K562 (cell line): ENCODE data around the gene ANKRD13D. TPM values are rescaled to one million over a fixed set of nuclear protein-coding genes. Genes with fewer than 3 reads are reported as not detected.
A peak's percentile ranks its signal among the peaks of the same experiment; 100 is the strongest.

Experiments
- CBX8 ChIP-seq: fragments of 200-600 bp; sonication (generic); IDR thresholded peaks from 2 replicates; pipeline ENCODE4 v1.6.1; 2012; ENCODE audit warnings: borderline replicate concordance, mixed run types, low read depth, mild to moderate bottlenecking, moderate library complexity, mixed read lengths, low read length, control low read depth, inconsistent platforms; ENCODE audit not compliant: poor library complexity, severe bottlenecking; ENCODE audit errors: extremely low read depth
- HOXB6 ChIP-seq: fragments of 250-450 bp; sonication (Bioruptor Pico); IDR thresholded peaks from 2 replicates; pipeline ENCODE4 v1.5.1; 2022; ENCODE audit warnings: mild to moderate bottlenecking, borderline replicate concordance
- MEF2A ChIP-seq: IDR thresholded peaks from 2 replicates; pipeline ENCODE4 v1.6.1; 2011; ENCODE audit warnings: low read depth, mild to moderate bottlenecking, low read length, moderate library complexity; ENCODE audit not compliant: control insufficient read depth
- NFXL1 ChIP-seq: fragments of 450-650 bp; formaldehyde crosslinking; IDR thresholded peaks from 2 replicates; pipeline ENCODE4 v1.4.0; 2021; ENCODE audit warnings: mild to moderate bottlenecking
- PYGO2 ChIP-seq: fragments of 450-650 bp; IDR thresholded peaks from 2 replicates; pipeline ENCODE4 v1.6.1; 2016; ENCODE audit warnings: mild to moderate bottlenecking, missing genetic modification characterization, moderate library complexity, missing compliant biosample characterization
- SP2 ChIP-seq: IDR thresholded peaks from 2 replicates; pipeline ENCODE4 v1.6.1; 2011; ENCODE audit warnings: mild to moderate bottlenecking, low read depth, low read length, moderate library complexity; ENCODE audit not compliant: poor library complexity, severe bottlenecking; ENCODE audit errors: extremely low read depth
- SRSF3 ChIP-seq: fragments of 200-400 bp; formaldehyde crosslinking; IDR thresholded peaks from 2 replicates; pipeline ENCODE4 v1.6.1; 2016; ENCODE audit warnings: mild to moderate bottlenecking, low read length, moderate library complexity; ENCODE audit not compliant: insufficient read depth
- SUPT5H ChIP-seq: fragments of 450-650 bp; IDR thresholded peaks from 2 replicates; pipeline ENCODE4 v1.6.1; 2016
- TEAD4 ChIP-seq, 2 experiments: sonication (generic) in 1 of 2; formaldehyde crosslinking in 1 of 2; IDR thresholded peaks; 2 replicates each; pipeline versions ENCODE4 v1.6.1 to v1.8.0; 2012 to 2022; ENCODE audit warnings: borderline replicate concordance in 1 of 2, inconsistent platforms in 1 of 2, low read length in 1 of 2, mild to moderate bottlenecking in 1 of 2, missing genetic modification reagents in 1 of 2
- THRA ChIP-seq: fragments of 450-650 bp; IDR thresholded peaks from 2 replicates; pipeline ENCODE4 v1.6.1; 2017; ENCODE audit warnings: mild to moderate bottlenecking, moderate library complexity
- YBX1 ChIP-seq: fragments of 450-650 bp; IDR thresholded peaks from 2 replicates; pipeline ENCODE4 v1.7.1; 2016; ENCODE audit warnings: mild to moderate bottlenecking
- ZNF140 ChIP-seq: fragments of 250-450 bp; sonication (Bioruptor Pico); IDR thresholded peaks from 2 replicates; pipeline ENCODE4 v1.8.0; 2021; ENCODE audit warnings: moderate library complexity, mild to moderate bottlenecking, inconsistent platforms
- ZNF143 ChIP-seq: sonication (generic); formaldehyde crosslinking; IDR thresholded peaks from 2 replicates; pipeline ENCODE4 v1.9.0; 2022; ENCODE audit warnings: mild to moderate bottlenecking, missing genetic modification reagents
- ZNF197 ChIP-seq: fragments of 200-800 bp; sonication (Bioruptor generic); IDR thresholded peaks from 2 replicates; pipeline ENCODE4 v1.6.1; 2016; ENCODE audit warnings: low read depth, missing genetic modification characterization, missing compliant biosample characterization
- ZNF280A ChIP-seq: fragments of 450-650 bp; IDR thresholded peaks from 2 replicates; pipeline ENCODE4 v1.6.1; 2018; ENCODE audit warnings: mild to moderate bottlenecking, low read depth; ENCODE audit not compliant: partially characterized antibody
- ZNF347 ChIP-seq: fragments of 450-650 bp; formaldehyde crosslinking; IDR thresholded peaks from 2 replicates; pipeline ENCODE4 v1.4.0; 2020; ENCODE audit warnings: low read depth, mild to moderate bottlenecking, moderate library complexity
- polyA plus RNA-seq, 8 experiments: library from polyadenylated mRNA; depleted of rRNA in 4 of 8; stranded (reverse) in 5 of 8; unstranded in 3 of 8; fragments of >200 nt; fragmentation: Nextera tagmentation in 2 of 8; fragmentation: Illumina TruSeq in 1 of 8; extraction: Ambion mirVana in 2 of 8; extraction: Trizol in 1 of 8; gene quantifications; 2 replicates each; pipeline versions ENCODE4 v1.2.1 to v1.2.3, GENCODE V29; 2011 to 2014; ENCODE audit warnings: inconsistent platforms in 1 of 8, missing spikeins in 1 of 8
- total RNA-seq, 7 experiments: library from RNA; depleted of rRNA in 6 of 7; stranded (reverse); fragments of >200 nt in 6 of 7; fragmentation: Illumina TruSeq in 2 of 7; extraction: Trizol in 2 of 7; gene quantifications; 2 replicates each; pipeline versions ENCODE4 v1.2.1 to v1.2.3, GENCODE V29; 2011 to 2021; ENCODE audit warnings: low replicate concordance in 1 of 7
- TF ChIP-seq, protein P1 (sequence below): sonication (generic); formaldehyde crosslinking; IDR thresholded peaks from 2 replicates; pipeline ENCODE4 v1.8.1; 2023; ENCODE audit warnings: mild to moderate bottlenecking, missing genetic modification reagents
- TF ChIP-seq, protein P2 (sequence below), 2 experiments: fragments of 250-450 bp in 1 of 2; fragments of 450-650 bp in 1 of 2; sonication (Bioruptor Pico) in 1 of 2; IDR thresholded peaks; 2 replicates each; pipeline versions ENCODE4 v1.6.1 to v1.8.0; 2016 to 2021; ENCODE audit warnings: mild to moderate bottlenecking in 2 of 2, moderate library complexity in 2 of 2, missing compliant biosample characterization in 1 of 2, missing genetic modification characterization in 1 of 2
- TF ChIP-seq, protein P3 (sequence below): fragments of 250-450 bp; sonication (Bioruptor Pico); IDR thresholded peaks from 2 replicates; pipeline ENCODE4 v1.5.0; 2022; ENCODE audit warnings: mild to moderate bottlenecking

Gene ANKRD13D
- total and polyA plus RNA-seq, 9 of the 15 experiments (the other 6 are each of a cell fraction or from before 2014, with no cell fraction given), result 0.94 to 40.9 (median 22.4) TPM

DNA sequence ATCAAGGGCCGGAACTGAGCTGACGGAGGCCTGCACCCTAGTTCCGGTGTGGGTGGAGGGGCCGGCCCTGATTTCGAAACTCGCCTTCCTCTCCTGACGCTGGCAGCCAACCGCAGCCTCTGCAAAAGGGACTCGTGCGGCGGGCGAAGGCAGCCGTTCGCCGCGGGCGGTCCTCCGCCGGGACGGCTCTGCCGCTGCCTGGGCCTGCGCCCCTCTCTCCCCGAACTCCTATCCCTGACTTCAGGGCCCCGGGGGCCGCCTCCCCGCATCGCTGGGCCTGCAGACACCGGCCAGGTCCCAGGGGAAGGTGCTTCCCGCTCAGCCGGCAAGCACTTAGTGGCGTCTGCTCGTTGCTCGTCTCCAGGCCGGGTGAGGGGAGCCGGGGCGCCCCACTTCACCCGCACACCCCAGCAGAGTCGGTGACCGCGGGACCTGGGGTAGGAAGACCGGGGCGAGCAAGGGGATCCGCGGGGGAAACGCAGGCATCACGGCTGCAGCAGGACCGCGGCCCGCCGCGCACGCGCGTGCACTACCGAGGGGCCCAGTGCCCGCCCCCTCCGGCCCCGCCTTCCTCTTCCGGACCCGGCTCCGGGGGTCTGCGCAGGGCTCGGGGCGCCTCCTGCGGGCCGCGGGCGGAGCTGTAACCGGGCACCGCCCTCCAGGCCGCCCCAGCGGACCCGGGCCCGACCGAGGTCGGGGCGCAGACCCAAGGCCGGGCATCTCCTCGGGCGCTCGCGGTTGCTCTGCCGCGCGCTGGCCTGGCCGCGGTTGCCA, 464 bp upstream of the ANKRD13D start (continued):
- TF ChIP-seq, protein P1, sequence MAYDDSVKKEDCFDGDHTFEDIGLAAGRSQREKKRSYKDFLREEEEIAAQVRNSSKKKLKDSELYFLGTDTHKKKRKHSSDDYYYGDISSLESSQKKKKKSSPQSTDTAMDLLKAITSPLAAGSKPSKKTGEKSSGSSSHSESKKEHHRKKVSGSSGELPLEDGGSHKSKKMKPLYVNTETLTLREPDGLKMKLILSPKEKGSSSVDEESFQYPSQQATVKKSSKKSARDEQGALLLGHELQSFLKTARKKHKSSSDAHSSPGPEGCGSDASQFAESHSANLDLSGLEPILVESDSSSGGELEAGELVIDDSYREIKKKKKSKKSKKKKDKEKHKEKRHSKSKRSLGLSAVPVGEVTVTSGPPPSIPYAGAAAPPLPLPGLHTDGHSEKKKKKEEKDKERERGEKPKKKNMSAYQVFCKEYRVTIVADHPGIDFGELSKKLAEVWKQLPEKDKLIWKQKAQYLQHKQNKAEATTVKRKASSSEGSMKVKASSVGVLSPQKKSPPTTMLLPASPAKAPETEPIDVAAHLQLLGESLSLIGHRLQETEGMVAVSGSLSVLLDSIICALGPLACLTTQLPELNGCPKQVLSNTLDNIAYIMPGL (CRISPR knock-in tag), result no peak
- TF ChIP-seq CBX8, result no peak
- no peak for TF ChIP-seq SP2
- no peak for TF ChIP-seq ZNF347
- TF ChIP-seq, protein P2, sequence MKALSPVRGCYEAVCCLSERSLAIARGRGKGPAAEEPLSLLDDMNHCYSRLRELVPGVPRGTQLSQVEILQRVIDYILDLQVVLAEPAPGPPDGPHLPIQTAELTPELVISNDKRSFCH (CRISPR knock-in tag; IDR thresholded peaks at IDR 0.05), result no peak
- TF ChIP-seq, protein P2 (tag; IDR thresholded peaks at IDR 0.05), result no peak
- TF ChIP-seq, protein P3, sequence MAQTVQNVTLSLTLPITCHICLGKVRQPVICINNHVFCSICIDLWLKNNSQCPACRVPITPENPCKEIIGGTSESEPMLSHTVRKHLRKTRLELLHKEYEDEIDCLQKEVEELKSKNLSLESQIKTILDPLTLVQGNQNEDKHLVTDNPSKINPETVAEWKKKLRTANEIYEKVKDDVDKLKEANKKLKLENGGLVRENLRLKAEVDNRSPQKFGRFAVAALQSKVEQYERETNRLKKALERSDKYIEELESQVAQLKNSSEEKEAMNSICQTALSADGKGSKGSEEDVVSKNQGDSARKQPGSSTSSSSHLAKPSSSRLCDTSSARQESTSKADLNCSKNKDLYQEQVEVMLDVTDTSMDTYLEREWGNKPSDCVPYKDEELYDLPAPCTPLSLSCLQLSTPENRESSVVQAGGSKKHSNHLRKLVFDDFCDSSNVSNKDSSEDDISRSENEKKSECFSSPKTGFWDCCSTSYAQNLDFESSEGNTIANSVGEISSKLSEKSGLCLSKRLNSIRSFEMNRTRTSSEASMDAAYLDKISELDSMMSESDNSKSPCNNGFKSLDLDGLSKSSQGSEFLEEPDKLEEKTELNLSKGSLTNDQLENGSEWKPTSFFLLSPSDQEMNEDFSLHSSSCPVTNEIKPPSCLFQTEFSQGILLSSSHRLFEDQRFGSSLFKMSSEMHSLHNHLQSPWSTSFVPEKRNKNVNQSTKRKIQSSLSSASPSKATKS (CRISPR knock-in tag), result no peak
- TF ChIP-seq NFXL1 (CRISPR knock-in tag), result no peak
- no peak for TF ChIP-seq SRSF3
- no peak for TF ChIP-seq ZNF280A
- no peak for TF ChIP-seq THRA
- no peak for TF ChIP-seq MEF2A
- TF ChIP-seq TEAD4 (IDR thresholded peaks at IDR 0.05; ENCODE audit: low read length), result peak; percentile 56
- no peak for TF ChIP-seq TEAD4 (CRISPR knock-in tag; IDR thresholded peaks at IDR 0.05; ENCODE audit: borderline replicate concordance)
- no peak for TF ChIP-seq PYGO2 (tag)
- no peak for TF ChIP-seq ZNF143
- no peak for TF ChIP-seq ZNF197 (CRISPR knock-in tag)
- TF ChIP-seq HOXB6 (CRISPR knock-in tag), result no peak
- peak; percentile 88 for TF ChIP-seq SUPT5H
- no peak for TF ChIP-seq YBX1
- TF ChIP-seq ZNF140 (CRISPR knock-in tag), result no peak
